Epithelial cell of proximal tubule (primary cell): ENCODE results near the gene ZNF462. TPM values are rescaled to one million over a fixed set of nuclear protein-coding genes. Genes with fewer than 3 reads are reported as not detected.

Experiments used
- DNase-seq: peaks from one replicate; pipeline ENCODE4 v3.0.0-alpha.2; 2011; ENCODE audit warnings: low read depth
- H3K4me3 ChIP-seq: 2 replicates; pipeline ENCODE4 v1.5.1; 2011; ENCODE audit warnings: low read depth, mild to moderate bottlenecking, low read length
- total RNA-seq: library from RNA; depleted of rRNA; stranded (reverse); fragments of >200 nt; gene quantifications from 2 replicates; pipeline ENCODE4 v1.2.3, GENCODE V29; 2015
- TF ChIP-seq, protein P1 (sequence below): conservative IDR thresholded peaks from 2 replicates; pipeline ENCODE4 v1.5.1; 2012; ENCODE audit warnings: low read depth, mild to moderate bottlenecking, low read length

Gene ZNF462
- total RNA-seq, 1 donor from 2014 or later, result 22.1 TPM

DNA sequence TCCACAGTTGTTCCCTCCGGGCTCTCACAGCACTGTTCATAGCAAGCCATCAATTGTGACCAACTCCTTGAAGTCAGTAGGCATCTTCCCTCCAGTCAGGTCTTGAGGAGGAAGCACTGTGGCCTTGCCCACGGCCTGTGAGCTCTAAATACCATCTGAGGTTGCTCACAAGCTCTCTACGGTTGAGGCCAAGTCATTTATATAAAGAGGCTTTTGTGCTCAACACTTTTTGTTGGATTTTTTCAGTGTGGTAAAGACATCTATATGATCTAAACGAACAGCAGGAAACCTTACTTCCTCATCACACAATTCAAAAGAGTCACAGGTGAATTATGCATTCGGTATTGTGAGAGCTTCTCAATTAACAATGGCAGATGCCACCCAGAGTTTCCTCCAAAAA lies 97.3 kb downstream of the ZNF462 start:
- no peak overlapping the region for H3K4me3 ChIP-seq
- TF ChIP-seq, protein P1, sequence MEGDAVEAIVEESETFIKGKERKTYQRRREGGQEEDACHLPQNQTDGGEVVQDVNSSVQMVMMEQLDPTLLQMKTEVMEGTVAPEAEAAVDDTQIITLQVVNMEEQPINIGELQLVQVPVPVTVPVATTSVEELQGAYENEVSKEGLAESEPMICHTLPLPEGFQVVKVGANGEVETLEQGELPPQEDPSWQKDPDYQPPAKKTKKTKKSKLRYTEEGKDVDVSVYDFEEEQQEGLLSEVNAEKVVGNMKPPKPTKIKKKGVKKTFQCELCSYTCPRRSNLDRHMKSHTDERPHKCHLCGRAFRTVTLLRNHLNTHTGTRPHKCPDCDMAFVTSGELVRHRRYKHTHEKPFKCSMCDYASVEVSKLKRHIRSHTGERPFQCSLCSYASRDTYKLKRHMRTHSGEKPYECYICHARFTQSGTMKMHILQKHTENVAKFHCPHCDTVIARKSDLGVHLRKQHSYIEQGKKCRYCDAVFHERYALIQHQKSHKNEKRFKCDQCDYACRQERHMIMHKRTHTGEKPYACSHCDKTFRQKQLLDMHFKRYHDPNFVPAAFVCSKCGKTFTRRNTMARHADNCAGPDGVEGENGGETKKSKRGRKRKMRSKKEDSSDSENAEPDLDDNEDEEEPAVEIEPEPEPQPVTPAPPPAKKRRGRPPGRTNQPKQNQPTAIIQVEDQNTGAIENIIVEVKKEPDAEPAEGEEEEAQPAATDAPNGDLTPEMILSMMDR, result no peak
- DNase-seq, result no peak

DNA sequence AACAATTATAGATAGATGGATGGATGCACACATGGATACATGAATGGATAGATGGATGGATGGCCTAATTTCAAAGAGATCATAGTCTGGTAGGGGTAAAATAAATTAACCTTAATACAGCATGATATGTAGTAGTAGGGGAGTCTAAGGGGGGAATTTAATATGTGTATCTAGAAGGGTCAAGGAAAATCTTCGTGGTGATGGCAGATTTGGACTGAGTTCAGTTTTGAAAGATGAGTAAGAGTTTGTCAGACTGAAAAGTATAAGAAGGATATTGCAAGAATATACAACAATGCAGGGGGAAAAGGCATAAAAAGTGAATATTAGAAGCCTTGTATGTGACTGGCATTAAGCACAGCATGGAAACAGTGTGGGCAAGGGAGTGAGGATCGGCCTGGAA lies 98.7 kb downstream of the ZNF462 start:
- H3K4me3 ChIP-seq, result no peak overlapping the region
- DNase-seq, result no peak
- TF ChIP-seq, protein P1, result no peak

DNA sequence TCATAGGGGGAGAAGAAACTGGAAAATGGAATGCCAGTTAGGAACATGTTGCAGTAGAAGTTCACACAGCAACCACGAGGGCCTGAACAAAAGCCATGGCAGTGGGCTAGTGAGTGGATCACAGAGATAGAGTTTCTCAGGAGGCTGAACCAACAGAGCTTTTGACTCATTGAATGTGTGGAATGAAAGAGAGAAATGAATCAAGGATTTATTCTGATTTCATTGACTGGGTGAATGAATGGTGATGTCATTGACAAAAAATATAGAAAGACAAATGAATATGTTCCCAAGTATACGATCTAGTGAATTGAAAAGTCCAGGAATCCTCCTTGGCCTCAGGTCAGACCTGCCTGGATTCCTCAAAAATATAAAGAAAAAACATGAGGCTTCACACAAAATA lies 99.2 kb downstream of the ZNF462 start:
- TF ChIP-seq, protein P1, result no peak
- H3K4me3 ChIP-seq, result no peak overlapping the region
- DNase-seq, result no peak

DNA sequence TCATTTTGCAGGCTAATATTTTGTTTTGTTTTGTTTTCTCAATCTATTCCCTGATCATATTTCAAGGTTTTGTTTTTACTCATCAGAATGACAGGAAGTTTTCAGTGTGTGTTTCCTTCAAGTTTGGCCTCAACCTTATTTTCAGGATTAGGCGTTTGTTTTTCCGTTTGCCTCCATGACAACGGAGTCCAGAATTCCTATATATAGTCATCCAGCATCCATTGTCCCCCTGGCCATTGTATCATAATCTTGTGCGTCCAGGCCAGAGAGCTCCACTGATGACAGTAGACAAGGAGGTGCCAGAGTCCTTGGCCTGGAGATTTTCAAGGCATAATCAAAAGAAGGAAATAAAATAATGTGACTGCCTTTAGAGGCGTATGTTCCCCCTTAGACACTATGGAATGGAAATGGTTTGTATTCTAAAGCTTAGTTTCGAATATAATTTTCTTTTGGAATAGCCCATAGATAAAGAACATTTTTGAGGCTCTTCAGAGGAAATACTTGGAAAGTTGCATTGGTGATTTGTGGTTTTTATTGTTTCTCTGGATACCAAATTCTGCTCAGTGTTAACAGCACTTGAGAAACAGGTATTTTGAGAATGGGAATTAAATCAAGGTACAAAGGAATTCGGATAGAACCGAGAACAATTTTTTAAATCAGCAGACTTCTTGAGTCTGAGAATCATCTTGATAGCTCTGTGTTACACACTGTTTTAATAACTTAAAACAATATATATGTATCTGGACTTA lies 99.8 kb downstream of the ZNF462 start:
- no peak for DNase-seq
- TF ChIP-seq, protein P1, result no peak
- H3K4me3 ChIP-seq, result no peak overlapping the region

DNA sequence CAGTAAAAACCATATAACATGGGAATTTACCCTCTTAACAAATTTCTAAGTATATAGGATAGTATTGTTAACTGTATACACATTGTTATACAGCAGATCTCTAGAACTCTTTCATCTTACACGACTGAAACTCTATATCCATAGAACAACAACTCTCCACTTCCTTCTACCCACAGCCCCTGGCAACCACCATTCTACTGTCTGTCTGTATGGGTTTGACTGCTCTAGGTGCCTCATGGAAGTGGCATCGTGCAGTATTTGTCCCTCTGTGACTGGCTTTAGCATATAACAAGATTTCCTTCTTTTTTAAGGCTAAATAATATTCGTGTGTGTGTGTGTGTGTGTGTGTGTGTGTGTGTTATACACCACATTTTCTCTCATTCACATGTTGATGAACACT lies 100.7 kb downstream of the ZNF462 start:
- DNase-seq, result no peak
- TF ChIP-seq, protein P1, result no peak

DNA sequence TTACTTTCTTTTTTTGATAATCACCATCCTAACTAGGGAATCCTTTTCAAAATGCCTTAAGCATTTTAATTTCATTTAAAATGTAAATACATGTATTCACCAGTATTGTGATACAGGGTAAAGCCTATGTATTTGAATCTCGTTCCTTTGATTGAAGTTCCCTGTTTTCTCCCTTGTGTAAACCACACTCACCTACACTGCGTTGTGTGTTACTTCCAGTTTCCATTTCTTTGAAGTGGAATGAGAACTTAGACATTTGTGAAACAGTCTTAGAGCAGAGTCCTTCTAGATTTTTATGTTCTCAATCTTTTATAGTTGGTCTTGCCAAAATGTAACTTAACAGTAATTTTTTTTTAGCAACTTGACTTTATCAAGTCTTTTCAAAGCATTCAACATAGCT lies 101.4 kb downstream of the ZNF462 start:
- no peak for DNase-seq
- TF ChIP-seq, protein P1, result no peak

More for the DNA sequence above, 100.7 kb downstream of the ZNF462 start:
- H3K4me3 ChIP-seq, result no peak overlapping the region

More for the DNA sequence above, 101.4 kb downstream of the ZNF462 start:
- H3K4me3 ChIP-seq, result no peak overlapping the region
